ENCODE results near the gene SRGAP3.

Gene SRGAP3

GRCh38 chr3:9077029-9077428, 172.4 kb downstream of the SRGAP3 start:
- DNase-seq: no peak

DNA sequence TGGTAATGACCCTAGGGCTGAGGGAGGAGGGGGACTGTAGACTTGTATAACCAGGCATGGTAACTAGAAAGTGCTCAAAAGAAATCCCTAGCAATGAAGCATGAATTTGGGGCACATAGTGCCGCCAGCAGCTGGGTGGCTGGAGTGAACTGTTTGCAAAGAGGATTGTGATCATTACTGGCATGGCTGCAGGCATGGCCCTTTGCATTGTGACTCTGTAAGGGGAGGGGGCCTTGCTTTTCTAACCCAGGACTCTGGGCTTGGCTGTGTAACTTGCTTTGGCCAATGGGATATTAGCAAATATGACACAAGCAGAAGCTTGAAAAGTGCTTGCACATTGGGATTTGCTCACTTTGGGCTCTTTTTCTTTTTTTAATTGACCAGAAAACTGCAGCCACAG, 173.7 kb downstream of the SRGAP3 start:
- no peak for DNase-seq

- no peak for DNase-seq
Measured at GRCh38 chr3:9074079-9074478, 175.4 kb downstream of the SRGAP3 start.

- DNase-seq: no peak
Measured at GRCh38 chr3:9072667-9073009, 176.8 kb downstream of the SRGAP3 start.

DNA sequence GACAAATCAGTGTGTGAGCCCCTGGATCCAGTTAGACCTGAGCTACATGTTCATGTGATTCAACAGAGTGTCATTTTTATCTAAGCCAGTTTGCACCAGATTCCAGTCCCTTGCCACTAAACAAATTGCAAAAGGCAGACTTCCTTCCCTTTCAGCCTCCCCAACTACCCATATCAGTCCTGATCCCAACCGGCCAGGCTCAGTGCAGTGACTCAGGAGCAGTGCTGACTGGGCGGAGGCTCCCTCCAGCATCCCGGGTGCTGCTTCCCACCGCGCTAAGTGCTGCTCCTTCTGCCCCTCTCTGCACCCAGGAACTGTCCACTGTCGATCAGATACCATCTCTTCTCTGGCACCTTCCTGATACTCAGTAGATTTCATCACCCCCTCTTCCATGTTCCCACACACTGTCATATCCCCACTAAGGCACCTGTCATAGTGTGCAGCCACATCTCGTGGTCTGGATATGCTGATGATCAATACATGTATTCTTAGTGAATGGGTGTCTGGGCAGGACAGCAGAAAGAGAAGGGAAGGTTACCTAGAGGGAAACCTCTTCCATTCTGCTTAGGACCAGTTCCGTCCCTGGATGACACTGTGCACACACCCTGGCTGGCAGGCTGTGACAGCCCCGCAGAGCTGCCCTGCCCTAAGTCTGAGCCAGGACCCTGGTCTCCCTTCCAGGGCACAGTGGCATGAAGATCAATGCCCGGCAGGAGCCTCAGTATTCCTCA, 177.3 kb downstream of the SRGAP3 start:
- no peak for DNase-seq

DNA sequence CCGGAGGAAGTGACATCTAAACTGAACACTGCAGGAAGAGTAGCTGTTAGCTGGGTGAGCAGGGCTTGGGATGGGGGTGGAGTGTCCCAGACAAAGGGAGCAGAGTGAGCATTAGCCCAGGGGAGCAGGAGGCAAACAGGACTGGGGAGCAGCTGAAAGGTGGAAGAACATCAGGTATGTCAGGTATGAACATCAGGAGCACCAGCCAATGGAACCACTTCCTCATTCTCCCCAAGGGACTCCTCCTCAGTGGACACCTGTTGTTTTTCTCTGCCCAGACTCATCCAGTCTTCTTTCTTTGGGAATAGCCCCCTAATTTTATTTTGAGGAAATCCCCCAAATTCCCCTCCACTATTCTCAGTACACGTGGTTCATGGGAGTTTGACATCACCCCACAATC, 178.5 kb downstream of the SRGAP3 start:
- DNase-seq: no peak

GRCh38 chr3:9069971-9070370, 179.5 kb downstream of the SRGAP3 start:
- no peak for DNase-seq

- DNase-seq: no peak
Measured at GRCh38 chr3:9068051-9068450, 181.4 kb downstream of the SRGAP3 start.

- no peak for DNase-seq
Measured at GRCh38 chr3:9067352-9067975, 182.0 kb downstream of the SRGAP3 start.

DNA sequence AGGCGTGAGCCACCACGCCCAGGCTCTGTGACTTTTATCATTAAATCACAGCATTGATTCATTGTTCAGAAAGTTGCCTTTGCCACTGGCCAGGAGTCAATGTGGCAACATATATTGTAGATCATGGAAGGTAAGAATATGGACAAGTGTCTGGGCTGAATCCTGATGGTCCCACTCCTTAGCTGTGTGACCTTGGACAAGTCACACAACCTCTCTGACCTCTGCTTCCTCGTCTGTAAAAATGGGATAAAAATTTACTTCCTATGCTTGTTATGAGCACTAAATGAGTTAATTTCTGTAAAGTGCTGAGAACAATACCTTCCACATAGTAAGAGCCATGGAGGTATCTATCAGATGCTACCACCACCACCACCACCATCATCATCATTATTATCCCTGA, 182.7 kb downstream of the SRGAP3 start:
- DNase-seq: no peak

- no peak for DNase-seq
Measured at GRCh38 chr3:9066141-9066540, 183.3 kb downstream of the SRGAP3 start.

DNA sequence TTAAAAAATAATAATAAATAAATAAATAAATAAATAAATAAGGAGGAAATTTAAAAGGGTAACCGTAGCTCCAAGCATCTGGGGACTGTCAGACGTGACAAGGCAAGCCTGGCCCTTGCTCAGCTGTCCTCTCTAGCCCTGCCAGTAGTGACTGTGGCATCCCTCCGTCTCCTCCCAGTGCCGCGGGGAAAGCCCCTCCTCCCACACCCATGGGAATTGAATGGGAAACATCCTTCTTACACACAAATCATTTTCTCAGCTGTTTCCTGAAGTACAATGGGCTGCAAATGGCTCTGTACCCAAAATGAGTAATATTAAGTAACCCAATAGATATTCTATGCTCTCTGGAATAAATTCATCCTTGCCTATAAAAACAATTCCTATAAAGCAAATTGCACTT, 184.6 kb downstream of the SRGAP3 start:
- DNase-seq: no peak

DNA sequence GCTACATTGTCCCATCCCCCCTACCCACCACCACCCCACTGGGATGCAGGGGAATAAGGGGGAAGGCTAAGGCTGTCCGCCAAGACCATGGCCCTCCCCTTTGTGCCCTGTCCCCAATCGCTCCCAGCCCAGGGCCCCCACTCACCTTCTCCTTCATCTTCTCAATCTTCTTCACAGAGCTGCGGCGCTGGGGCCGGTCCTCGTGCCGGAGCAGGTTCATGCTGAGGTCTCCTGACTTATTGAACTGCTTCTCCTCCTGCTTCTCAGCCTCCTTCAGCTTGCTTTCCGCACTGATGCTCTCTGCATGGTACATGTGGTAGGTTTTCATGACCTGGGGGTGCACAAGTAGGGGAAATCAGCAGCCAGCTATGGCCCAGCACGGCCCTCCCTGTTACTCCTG, 185.2 kb downstream of the SRGAP3 start:
- DNase-seq: no peak

DNA sequence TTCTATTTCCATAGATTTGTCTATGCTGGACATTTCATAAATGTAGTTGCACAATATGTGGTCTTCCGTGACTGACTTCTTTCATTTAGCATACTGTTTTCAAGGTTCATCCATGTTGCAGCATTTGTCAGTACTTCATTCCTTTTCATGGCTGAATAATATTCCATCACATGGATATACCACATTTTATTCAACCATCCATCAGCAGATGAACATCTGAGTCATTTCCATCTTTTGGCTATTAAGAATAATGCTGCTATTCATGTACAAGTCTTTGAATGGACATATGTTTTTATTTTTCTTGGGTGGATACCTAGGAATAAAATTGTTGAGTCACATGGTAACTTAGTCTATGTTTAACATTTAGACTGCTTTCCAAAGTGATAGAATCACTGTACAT, 186.9 kb downstream of the SRGAP3 start:
- no peak for DNase-seq

DNA sequence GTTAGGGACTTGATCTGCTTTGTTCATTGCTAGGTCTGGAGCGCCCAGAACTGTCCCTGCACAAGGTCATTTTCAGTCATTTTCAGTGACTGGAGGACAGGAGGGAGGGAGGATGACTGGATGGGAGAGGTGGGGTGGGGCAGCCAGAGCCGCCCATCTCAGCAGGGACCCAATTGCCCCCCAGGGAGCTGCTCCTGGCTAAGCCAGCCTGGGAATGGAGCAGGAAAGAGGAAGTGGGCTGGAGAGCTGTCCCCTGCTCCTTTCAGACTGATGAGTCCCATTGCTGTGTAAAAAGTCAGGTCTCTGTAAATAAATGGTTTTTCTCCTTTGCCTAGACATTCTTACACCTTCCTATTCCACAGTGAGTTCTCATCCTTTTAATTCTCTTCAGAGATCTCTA, 187.8 kb downstream of the SRGAP3 start:
- no peak for DNase-seq

DNA sequence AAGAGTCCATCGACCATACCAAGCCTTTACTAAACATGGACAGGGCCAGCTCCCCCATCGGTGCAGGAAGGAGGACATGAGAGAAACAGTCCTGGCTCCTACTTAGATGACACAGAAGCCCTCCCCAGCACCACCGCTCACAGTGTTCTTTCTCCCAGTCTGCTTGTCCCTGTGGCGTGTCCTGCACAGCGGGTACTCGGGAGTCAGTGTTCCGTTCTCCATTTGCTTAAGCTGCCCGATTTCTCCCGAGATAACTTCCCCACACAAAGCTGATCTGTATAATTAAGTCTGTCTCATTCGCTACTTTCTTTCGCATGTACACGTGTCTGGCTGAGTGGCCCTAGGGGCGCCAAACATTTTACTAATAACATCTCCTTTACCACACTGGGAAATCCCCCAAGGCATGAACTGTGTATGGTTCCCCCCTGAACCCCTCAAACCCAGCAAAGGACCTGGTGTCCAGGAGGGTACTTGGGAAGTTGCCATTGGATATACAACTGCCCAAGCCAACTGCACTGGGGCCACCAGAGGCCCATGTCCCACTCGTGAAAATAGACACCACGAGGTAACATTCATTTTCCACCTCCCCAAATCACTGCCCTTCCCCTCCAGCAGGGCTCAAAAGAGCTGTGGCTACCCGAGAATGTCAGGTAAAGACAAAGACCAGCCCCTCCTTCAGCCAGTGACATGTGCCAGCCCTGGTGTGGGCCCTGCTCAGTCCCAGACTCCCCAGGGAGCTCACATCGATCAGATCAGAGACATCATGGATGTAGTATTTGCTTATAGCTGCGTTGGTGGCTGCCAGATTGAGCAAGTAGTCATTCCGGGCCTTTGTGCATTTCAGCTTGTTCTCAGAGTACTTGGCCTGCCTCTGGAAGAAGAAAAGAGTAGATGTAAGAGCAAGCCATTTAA, 189.7 kb downstream of the SRGAP3 start:
- no peak for DNase-seq

DNA sequence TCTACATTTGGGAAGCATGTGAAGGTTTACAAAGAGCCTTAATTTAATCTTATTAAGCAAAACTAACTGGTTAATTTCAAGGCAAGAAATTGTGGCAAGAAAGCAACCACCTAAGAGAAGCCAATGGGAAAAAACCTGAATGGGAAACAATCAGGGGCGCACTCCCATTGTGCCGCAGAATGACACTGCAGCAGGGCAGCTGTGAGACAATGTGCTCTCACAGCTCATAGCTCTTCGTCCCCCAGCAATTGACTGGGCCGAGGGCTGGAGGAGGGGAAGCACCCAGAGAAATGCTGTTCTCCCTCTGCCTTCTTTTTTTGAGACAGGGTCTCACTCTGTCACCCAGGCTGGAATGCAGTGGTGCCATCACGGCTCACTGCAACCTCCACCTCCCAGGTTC, 192.9 kb downstream of the SRGAP3 start:
- no peak for DNase-seq

GRCh38 chr3:9047452-9048346, 201.7 kb downstream of the SRGAP3 start:
- no peak for DNase-seq

GRCh38 chr3:9045371-9045770, 204.1 kb downstream of the SRGAP3 start:
- no peak for DNase-seq

- DNase-seq: no peak
Measured at GRCh38 chr3:9043063-9043462, 206.4 kb downstream of the SRGAP3 start.

DNA sequence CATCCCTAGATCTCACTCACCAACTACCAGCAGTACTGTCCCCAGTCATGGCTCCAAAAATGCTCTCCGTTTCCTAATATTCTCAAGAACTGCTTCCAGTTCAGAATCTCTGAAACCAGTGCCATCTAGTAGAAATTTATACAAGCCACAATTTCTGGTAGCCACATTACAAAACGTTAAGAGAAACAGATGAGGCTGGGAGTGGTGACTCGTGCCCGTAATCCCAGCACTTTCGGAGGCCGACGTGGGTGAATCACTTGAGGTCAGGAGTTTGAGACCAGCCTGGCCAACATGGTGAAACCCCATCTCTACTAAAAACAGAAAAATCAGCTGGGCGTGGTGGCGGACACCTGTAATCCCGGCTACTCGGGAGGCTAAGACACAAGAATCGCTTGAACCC, 207.8 kb downstream of the SRGAP3 start:
- no peak for DNase-seq

DNA sequence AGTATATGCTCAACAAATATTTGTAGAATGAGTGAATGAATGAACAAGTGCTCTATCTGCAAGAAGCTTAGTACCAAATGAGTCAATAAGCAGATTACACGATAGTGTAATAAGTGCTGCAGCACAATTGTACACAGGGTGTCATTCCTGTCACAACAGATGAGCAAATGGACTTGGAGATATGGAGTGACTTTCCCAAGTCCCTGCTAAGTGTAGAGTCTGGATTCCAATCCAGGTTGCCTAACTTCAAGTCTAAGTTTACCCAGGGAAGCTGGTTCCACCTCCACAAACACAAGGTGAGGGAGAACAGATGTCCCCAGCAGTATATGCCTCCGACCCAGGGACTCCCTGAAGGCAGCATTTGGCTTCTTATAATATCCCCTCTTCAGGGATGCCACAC, 208.4 kb downstream of the SRGAP3 start:
- no peak for DNase-seq

DNA sequence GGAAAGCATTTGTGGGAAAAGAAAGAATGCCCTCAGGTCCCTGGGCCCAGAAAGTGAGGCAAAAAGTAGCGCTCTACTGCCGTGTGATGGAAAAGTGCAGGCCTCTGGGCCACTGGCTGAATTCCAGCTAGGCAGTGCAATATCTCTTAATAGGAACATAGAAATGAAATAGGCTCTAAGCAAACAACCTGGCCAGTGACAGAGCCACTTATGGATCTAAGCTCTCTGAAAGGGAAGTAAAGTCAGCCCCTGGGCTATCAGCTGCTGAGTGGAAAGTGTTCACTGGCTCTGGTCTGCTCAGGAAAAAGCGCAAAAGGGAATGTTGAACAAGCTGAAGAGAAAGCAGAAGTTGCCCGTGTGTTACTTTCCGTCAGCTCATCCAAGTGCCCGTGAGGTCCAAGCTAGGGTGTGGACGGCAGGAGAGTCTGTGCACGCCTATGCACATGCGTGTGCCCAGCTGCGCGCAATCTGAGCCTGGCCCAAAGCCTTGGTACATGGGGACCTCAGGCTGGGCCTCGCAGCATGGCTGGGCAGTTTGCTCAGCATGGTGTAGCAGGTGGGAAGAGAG, 212.2 kb downstream of the SRGAP3 start:
- no peak for DNase-seq
